Activated CD4-positive, alpha-beta memory T cell treated with anti-CD3 and anti-CD28 coated beads for 36 hours (primary cell): Measurements from ENCODE around the gene MBD3L2. TPM values are rescaled to one million over a fixed set of nuclear protein-coding genes. Genes with fewer than 3 reads are reported as not detected.

Experiments
- CTCF ChIA-PET: fragments of 350-600 bp; sonication (Branson Sonifier 250); formaldehyde crosslinking; loops from one replicate; lab custom pipeline; 2021; ENCODE audit warnings: antibody characterized with exemption, inconsistent platforms; lab: Charles Lee
- POLR2A ChIA-PET: fragments of 350-600 bp; sonication (Branson Sonifier 250); formaldehyde crosslinking; loops from one replicate; lab custom pipeline; 2021; ENCODE audit warnings: antibody characterized with exemption; lab: Charles Lee
- DNase-seq: peaks from one replicate; pipeline ENCODE4 v3.0.0-alpha.2; 2020
- H3K27ac Mint-ChIP-seq: one replicate; pipeline ENCODE4 v1.8.0; 2021; ENCODE audit warnings: mixed read lengths
- H3K27me3 Mint-ChIP-seq: one replicate; pipeline ENCODE4 v1.8.0; 2021; ENCODE audit warnings: mixed read lengths
- H3K36me3 Mint-ChIP-seq: one replicate; pipeline ENCODE4 v1.8.0; 2021; ENCODE audit warnings: mixed read lengths
- H3K4me1 Mint-ChIP-seq: one replicate; pipeline ENCODE4 v1.8.0; 2021; ENCODE audit warnings: low read depth, mixed read lengths
- H3K4me3 Mint-ChIP-seq: one replicate; pipeline ENCODE4 v1.8.0; 2021; ENCODE audit warnings: mild to moderate bottlenecking, mixed read lengths
- H3K9me3 Mint-ChIP-seq: one replicate; pipeline ENCODE4 v1.8.0; 2021; ENCODE audit warnings: mixed read lengths
- intact Hi-C: fragments of 100-400 bp; cut with micrococcal nuclease; formaldehyde crosslinking; loops from one replicate; pipeline ENCODE4 v1.15.1; 2023
- total RNA-seq, 2 experiments: library from RNA; stranded (reverse); gene quantifications; one replicate each; pipeline ENCODE4 v1.2.3, GENCODE V29; 2021

MBD3L2 gene
- total RNA-seq, 2 experiments from 2014 or later = not detected

DNA sequence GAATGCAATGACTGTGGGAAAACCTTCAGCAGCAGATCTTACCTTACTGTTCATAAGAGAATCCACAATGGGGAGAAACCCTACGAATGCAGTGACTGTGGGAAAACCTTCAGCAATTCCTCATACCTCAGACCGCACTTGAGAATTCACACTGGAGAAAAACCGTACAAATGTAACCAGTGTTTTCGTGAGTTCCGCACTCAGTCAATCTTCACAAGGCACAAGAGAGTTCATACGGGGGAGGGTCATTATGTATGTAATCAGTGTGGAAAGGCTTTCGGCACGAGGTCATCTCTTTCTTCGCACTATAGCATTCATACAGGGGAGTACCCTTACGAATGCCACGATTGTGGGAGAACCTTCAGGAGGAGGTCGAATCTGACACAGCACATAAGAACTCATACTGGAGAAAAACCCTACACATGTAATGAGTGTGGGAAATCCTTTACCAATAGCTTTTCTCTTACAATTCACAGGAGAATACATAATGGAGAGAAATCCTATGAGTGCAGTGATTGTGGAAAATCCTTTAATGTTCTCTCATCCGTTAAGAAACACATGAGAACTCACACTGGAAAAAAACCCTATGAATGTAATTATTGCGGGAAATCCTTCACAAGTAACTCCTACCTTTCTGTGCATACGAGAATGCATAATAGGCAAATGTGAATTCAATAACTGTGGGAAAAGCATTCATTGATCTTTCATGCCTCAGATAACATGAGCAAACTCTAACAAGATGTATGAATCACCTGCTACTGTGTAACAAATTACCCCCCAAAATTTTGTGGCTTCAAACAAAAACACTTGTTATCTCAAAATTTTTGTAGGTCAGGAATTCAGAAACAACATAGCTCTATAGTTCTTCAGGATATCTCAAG, 34.2 kb downstream of the MBD3L2 start:
- Mint-ChIP-seq H3K9me3 (peaks cover 85% of the 10 kb centered on the region), H3K36me3 (peaks cover 85% of the 10 kb centered on the region), H3K4me1 (no peaks in the 10 kb centered on the region), H3K27ac (peak overlapping the region; percentile 35), H3K4me3 (peak overlapping the region; percentile 6), H3K27me3 (no peaks in the 10 kb centered on the region)
- ChIA-PET POLR2A (interaction anchor here (0.9 kb wide), 1 partner anchor 16 kb away, joined by 3 read pairs; no protein-coding TSS in a partner anchor), CTCF (interaction anchor here (0.6 kb wide), 1 partner anchor 662 kb away, joined by 3 read pairs; no protein-coding TSS in a partner anchor)
- no peak for DNase-seq
- intact Hi-C loops = no loop called here

DNA sequence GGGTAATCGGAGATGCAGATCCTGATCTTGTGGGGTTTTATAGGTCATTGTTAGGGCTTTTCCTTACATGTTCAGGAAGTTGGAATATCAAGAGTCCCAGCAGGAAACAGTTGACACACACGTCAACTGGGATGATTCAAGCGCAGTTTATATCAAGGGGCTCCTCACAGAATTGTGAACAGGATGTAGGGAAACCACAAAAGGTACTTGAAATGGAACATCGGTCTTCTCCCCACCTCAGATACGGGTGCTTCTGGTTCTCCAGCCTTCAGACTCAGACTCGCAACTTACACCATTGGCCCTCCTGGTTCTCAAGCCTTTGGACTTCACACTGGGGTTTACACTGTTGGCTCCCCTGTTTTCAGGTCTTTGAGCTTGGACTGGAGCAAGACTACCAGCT, 39.9 kb downstream of the MBD3L2 start:
- POLR2A ChIA-PET = no interaction called here
- intact Hi-C loops = no loop called here
- CTCF ChIA-PET = no interaction called here
- Mint-ChIP-seq H3K4me1 (no peaks in the 10 kb centered on the region), H3K27ac (no peak overlapping the region), H3K4me3 (no peak overlapping the region), H3K9me3 (peaks cover 73% of the 10 kb centered on the region), H3K27me3 (no peaks in the 10 kb centered on the region), H3K36me3 (peaks cover 54% of the 10 kb centered on the region)
- no peak for DNase-seq

- H3K27ac Mint-ChIP-seq = peak overlapping the region; percentile 92
- POLR2A ChIA-PET = interaction anchor here (0.6 kb wide), 1 partner anchor 240 kb away, joined by 3 read pairs; no protein-coding TSS in a partner anchor
- CTCF ChIA-PET = no interaction called here
- H3K4me1 Mint-ChIP-seq = peaks cover 21% of the 10 kb centered on the region
- peaks cover 39% of the 10 kb centered on the region for H3K9me3 Mint-ChIP-seq
- no peak for DNase-seq
- intact Hi-C loops = no loop called here
- peaks cover 16% of the 10 kb centered on the region for H3K36me3 Mint-ChIP-seq
- H3K27me3 Mint-ChIP-seq = peaks cover 1% of the 10 kb centered on the region
- peak overlapping the region; percentile 89 for H3K4me3 Mint-ChIP-seq
Observed at GRCh38 chr19:7098096-7098495, 49.0 kb downstream of the MBD3L2 start.

- intact Hi-C loops = no loop called here
- Mint-ChIP-seq H3K4me1 (peaks cover 21% of the 10 kb centered on the region), H3K36me3 (peaks cover 14% of the 10 kb centered on the region), H3K9me3 (peaks cover 35% of the 10 kb centered on the region), H3K4me3 (peak overlapping the region; percentile 89), H3K27me3 (peaks cover 1% of the 10 kb centered on the region), H3K27ac (peak overlapping the region; percentile 92)
- ChIA-PET POLR2A (interaction anchor here (0.6 to 2.4 kb wide), 6 partner anchors 15 to 295 kb away, joined by 3 to 9 read pairs (median 3); partner anchors contain the start of genes ARHGEF18 and ZNF557), CTCF (interaction anchor here (0.6 to 2.2 kb wide), 13 partner anchors 30 to 903 kb away, joined by 3 to 27 read pairs (median 3); partner anchors contain the start of genes TRAPPC5 and ZNF557)
- peak; percentile 91 for DNase-seq
Observed at GRCh38 chr19:7098701-7099596, 49.8 kb downstream of the MBD3L2 start.

DNA sequence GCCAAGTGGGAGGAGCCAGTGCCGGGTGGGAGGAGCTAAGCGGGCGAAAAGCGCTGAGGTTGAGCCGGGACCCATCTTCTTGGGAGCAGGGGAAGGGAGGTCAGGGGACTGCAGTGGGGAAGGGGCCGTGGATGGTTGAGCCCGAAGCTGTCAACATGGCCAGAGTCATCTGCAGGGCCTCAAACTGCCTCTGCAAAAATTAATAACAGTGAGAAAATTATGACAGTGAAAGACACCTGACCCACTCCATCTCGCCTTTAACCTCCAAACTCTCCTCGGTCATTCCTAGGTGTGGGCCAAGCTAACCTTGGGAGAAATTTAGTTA, 50.4 kb downstream of the MBD3L2 start:
- Mint-ChIP-seq H3K36me3 (peaks cover 14% of the 10 kb centered on the region), H3K27me3 (peaks cover 1% of the 10 kb centered on the region), H3K4me1 (peaks cover 21% of the 10 kb centered on the region), H3K4me3 (peak overlapping the region; percentile 89), H3K27ac (peak overlapping the region; percentile 92), H3K9me3 (peaks cover 33% of the 10 kb centered on the region)
- ChIA-PET CTCF (interaction anchor here (0.6 to 2.2 kb wide), 13 partner anchors 30 to 903 kb away, joined by 3 to 27 read pairs (median 3); partner anchors contain the start of genes TRAPPC5 and ZNF557), POLR2A (interaction anchor here (0.7 to 2.4 kb wide), 5 partner anchors 16 to 294 kb away, joined by 3 to 9 read pairs (median 3); partner anchors contain the start of genes ARHGEF18 and ZNF557)
- DNase-seq = no peak
- intact Hi-C loops = no loop called here

Other genes starting within 250 kb of the MBD3L2 start
- 1 to 10 TPM; 6.6 to 6.8 TPM for gene ADGRE1, start 161.7 kb upstream of the MBD3L2 start, total RNA-seq
- not detected for gene MBD3L2B, start 27.9 kb upstream of the MBD3L2 start, total RNA-seq
- not detected for gene MBD3L5, start 18.7 kb upstream of the MBD3L2 start, total RNA-seq
- not detected for gene MBD3L4, start 9.1 kb upstream of the MBD3L2 start, total RNA-seq
- not detected for gene MBD3L3, start 9.4 kb downstream of the MBD3L2 start, total RNA-seq
- gene ZNF557, start 20.4 kb downstream of the MBD3L2 start, total RNA-seq = 1 to 10 TPM; 7.6 to 8.0 TPM
- gene INSR, start 245.1 kb downstream of the MBD3L2 start, total RNA-seq = 1 to 10 TPM; 2.9 to 3.3 TPM